ENCODE data around the gene CTBP2. TPM values are rescaled to one million over a fixed set of nuclear protein-coding genes. Genes with fewer than 3 reads are reported as not detected.

CTBP2 gene
- total RNA-seq, 1 experiment from 2014 or later, result 125 TPM

DNA sequence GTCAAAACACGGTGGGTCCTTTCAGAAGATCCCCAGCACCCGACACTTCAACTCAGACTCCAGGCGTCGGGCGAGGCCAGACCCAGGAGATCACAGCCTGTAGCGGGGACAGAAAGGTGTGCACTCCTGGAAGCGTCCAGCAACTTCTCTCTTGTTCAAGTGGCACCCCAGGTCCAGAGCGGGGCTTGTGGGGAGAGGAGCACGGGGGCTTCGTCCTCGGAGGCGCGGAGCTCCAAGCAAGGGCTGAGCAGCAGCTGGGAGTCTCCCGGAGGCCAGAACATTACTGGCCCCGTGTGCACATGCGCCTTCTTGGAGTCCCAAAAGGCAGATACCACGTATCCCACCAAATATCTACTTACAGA, 163.5 kb downstream of the CTBP2 start:
- DNase-seq (ENCODE audit: low read depth, low spot score) (no peak), ATAC-seq (no peak)
- intact Hi-C loops (cut with micrococcal nuclease; ENCODE audit: unreplicated experiment) (no loop called here), in situ Hi-C loops (cut with HindIII; ENCODE audit: low pct_unique_long_range_greater_than_20kb, low sequenced_read_pairs) (no loop called here)
- POLR2A ChIA-PET, result no interaction called here
- CTCF ChIA-PET, result no interaction called here
- peaks cover 11% of the 10 kb centered on the region for H3K36me3 ChIP-seq (ENCODE audit: control insufficient read depth, insufficient read depth, low read length)
- H3K4me1 ChIP-seq (ENCODE audit: control insufficient read depth, insufficient read depth, low read length), result no peaks in the 10 kb centered on the region
- no peaks in the 10 kb centered on the region for H3K27me3 ChIP-seq (ENCODE audit: control insufficient read depth, insufficient read depth, low read length)
- TF ChIP-seq TCF7L2 (IDR thresholded peaks at IDR 0.05; ENCODE audit: low read depth, low read length) (no peak), POLR2AphosphoS5 (IDR thresholded peaks at IDR 0.05; ENCODE audit: low read depth, low read length) (no peak), SIN3A (IDR thresholded peaks at IDR 0.05; ENCODE audit: borderline replicate concordance, insufficient read depth, low read depth, low read length) (no peak)
- TF ChIP-seq, protein P1, sequence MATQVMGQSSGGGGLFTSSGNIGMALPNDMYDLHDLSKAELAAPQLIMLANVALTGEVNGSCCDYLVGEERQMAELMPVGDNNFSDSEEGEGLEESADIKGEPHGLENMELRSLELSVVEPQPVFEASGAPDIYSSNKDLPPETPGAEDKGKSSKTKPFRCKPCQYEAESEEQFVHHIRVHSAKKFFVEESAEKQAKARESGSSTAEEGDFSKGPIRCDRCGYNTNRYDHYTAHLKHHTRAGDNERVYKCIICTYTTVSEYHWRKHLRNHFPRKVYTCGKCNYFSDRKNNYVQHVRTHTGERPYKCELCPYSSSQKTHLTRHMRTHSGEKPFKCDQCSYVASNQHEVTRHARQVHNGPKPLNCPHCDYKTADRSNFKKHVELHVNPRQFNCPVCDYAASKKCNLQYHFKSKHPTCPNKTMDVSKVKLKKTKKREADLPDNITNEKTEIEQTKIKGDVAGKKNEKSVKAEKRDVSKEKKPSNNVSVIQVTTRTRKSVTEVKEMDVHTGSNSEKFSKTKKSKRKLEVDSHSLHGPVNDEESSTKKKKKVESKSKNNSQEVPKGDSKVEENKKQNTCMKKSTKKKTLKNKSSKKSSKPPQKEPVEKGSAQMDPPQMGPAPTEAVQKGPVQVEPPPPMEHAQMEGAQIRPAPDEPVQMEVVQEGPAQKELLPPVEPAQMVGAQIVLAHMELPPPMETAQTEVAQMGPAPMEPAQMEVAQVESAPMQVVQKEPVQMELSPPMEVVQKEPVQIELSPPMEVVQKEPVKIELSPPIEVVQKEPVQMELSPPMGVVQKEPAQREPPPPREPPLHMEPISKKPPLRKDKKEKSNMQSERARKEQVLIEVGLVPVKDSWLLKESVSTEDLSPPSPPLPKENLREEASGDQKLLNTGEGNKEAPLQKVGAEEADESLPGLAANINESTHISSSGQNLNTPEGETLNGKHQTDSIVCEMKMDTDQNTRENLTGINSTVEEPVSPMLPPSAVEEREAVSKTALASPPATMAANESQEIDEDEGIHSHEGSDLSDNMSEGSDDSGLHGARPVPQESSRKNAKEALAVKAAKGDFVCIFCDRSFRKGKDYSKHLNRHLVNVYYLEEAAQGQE (IDR thresholded peaks at IDR 0.05; ENCODE audit: insufficient read depth in 1 of 2, low read depth in 2 of 2, low read length in 1 of 2), result no peak
- TF ChIP-seq, protein P2, sequence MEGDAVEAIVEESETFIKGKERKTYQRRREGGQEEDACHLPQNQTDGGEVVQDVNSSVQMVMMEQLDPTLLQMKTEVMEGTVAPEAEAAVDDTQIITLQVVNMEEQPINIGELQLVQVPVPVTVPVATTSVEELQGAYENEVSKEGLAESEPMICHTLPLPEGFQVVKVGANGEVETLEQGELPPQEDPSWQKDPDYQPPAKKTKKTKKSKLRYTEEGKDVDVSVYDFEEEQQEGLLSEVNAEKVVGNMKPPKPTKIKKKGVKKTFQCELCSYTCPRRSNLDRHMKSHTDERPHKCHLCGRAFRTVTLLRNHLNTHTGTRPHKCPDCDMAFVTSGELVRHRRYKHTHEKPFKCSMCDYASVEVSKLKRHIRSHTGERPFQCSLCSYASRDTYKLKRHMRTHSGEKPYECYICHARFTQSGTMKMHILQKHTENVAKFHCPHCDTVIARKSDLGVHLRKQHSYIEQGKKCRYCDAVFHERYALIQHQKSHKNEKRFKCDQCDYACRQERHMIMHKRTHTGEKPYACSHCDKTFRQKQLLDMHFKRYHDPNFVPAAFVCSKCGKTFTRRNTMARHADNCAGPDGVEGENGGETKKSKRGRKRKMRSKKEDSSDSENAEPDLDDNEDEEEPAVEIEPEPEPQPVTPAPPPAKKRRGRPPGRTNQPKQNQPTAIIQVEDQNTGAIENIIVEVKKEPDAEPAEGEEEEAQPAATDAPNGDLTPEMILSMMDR (IDR thresholded peaks at IDR 0.05), result no peak
- no peak overlapping the region for H3K4me3 ChIP-seq (ENCODE audit: low read depth in 2 of 2, low read length in 2 of 2)
- BruUV-seq (replicated peaks), result no TSS peak
- no peaks in the 10 kb centered on the region for H3K9me3 ChIP-seq (ENCODE audit: control insufficient read depth, insufficient read depth, low read depth, low read length)
- no peak overlapping the region for H3K27ac ChIP-seq (ENCODE audit: low read length)

DNA sequence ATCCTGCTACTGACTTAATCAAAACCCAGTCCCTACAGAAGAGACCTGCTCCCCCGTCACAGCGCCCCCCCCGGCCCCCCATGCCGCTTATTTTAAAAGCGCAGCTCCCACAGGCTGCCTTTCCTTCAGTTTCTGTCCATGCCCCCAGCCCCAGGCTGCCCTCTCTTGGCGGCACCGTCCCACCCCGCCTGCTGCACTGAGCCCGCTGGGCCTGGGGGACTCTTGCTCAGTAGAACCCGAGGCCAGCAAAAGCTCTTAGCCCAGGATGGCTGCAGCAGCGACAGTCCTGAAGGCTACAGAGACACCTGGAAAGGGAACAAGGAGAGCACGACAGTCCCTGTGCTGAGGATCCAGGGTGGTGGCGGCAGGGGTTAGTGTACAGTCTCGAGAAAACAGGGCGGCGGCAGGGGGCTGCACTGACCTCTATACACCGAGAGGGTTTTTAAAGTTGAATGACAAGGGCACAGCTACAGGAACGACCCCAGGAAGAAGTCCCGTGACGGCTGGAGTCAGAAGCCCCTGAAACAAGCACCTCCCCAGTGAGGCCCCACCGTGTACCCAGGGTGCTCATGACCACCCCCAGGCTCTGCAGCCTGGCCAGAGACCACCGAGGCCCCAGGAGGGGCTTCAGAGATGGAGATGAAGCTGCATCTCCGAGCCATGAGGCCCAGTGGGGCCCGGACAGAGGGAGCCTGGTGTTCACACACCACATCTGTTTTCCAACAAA, 164.1 kb downstream of the CTBP2 start:
- BruUV-seq (replicated peaks), result no TSS peak
- H3K27me3 ChIP-seq (ENCODE audit: control insufficient read depth, insufficient read depth, low read length), result no peaks in the 10 kb centered on the region
- peaks cover 11% of the 10 kb centered on the region for H3K36me3 ChIP-seq (ENCODE audit: control insufficient read depth, insufficient read depth, low read length)
- ATAC-seq (no peak), DNase-seq (ENCODE audit: low read depth, low spot score) (no peak)
- in situ Hi-C loops (cut with HindIII; ENCODE audit: low pct_unique_long_range_greater_than_20kb, low sequenced_read_pairs) (no loop called here), intact Hi-C loops (cut with micrococcal nuclease; ENCODE audit: unreplicated experiment) (no loop called here)
- no peaks in the 10 kb centered on the region for H3K4me1 ChIP-seq (ENCODE audit: control insufficient read depth, insufficient read depth, low read length)
- no peak overlapping the region for H3K27ac ChIP-seq (ENCODE audit: low read length)
- ChIA-PET POLR2A (interaction anchor here (0.6 kb wide), 1 partner anchor 209 kb away, joined by 5 read pairs; no protein-coding TSS in a partner anchor), CTCF (no interaction called here)
- TF ChIP-seq, protein P1 (IDR thresholded peaks at IDR 0.05; ENCODE audit: insufficient read depth in 1 of 2, low read depth in 2 of 2, low read length in 1 of 2), result no peak
- no peak for TF ChIP-seq SIN3A (IDR thresholded peaks at IDR 0.05; ENCODE audit: borderline replicate concordance, insufficient read depth, low read depth, low read length)
- TF ChIP-seq, protein P2 (IDR thresholded peaks at IDR 0.05), result no peak
- no peak overlapping the region for H3K4me3 ChIP-seq (ENCODE audit: low read depth in 2 of 2, low read length in 2 of 2)
- H3K9me3 ChIP-seq (ENCODE audit: control insufficient read depth, insufficient read depth, low read depth, low read length), result no peaks in the 10 kb centered on the region

All from Panc1 (cell line).